Stimulated activated naive CD8-positive, alpha-beta T cell treated with anti-CD3 and anti-CD28 coated beads, Interleukin-15, Interleukin-2, amounts not matched to agents 100 ng/mL and 50 ng/mL, for 24 hours (primary cell): ENCODE data around the gene SEC22A.

Experiments
- H3K27ac Mint-ChIP-seq: one replicate; pipeline ENCODE4 v1.8.0; 2021; ENCODE audit warnings: mild to moderate bottlenecking, mixed read lengths
- H3K27me3 Mint-ChIP-seq: one replicate; pipeline ENCODE4 v1.8.0; 2021; ENCODE audit warnings: mixed read lengths
- H3K36me3 Mint-ChIP-seq: one replicate; pipeline ENCODE4 v1.8.0; 2021; ENCODE audit warnings: low read depth, mixed read lengths
- H3K4me1 Mint-ChIP-seq: one replicate; pipeline ENCODE4 v1.8.0; 2021; ENCODE audit warnings: low read depth, mixed read lengths
- H3K4me3 Mint-ChIP-seq: one replicate; pipeline ENCODE4 v1.8.0; 2021; ENCODE audit warnings: mild to moderate bottlenecking, mixed read lengths
- H3K9me3 Mint-ChIP-seq: one replicate; pipeline ENCODE4 v1.8.0; 2021; ENCODE audit warnings: mixed read lengths

Gene SEC22A

GRCh38 chr3:123267821-123268220 lies 66.1 kb downstream of the SEC22A start:
- no peaks in the 10 kb centered on the region for H3K27me3 Mint-ChIP-seq
- H3K9me3 Mint-ChIP-seq, result peaks cover 9% of the 10 kb centered on the region
- H3K27ac Mint-ChIP-seq, result no peak overlapping the region
- peaks cover 62% of the 10 kb centered on the region for H3K36me3 Mint-ChIP-seq
- no peak overlapping the region for H3K4me3 Mint-ChIP-seq
- H3K4me1 Mint-ChIP-seq, result no peaks in the 10 kb centered on the region

GRCh38 chr3:123270818-123271217 lies 69.1 kb downstream of the SEC22A start:
- H3K4me1 Mint-ChIP-seq, result no peaks in the 10 kb centered on the region
- no peak overlapping the region for H3K27ac Mint-ChIP-seq
- no peaks in the 10 kb centered on the region for H3K27me3 Mint-ChIP-seq
- H3K9me3 Mint-ChIP-seq, result peaks cover 8% of the 10 kb centered on the region
- peaks cover 45% of the 10 kb centered on the region for H3K36me3 Mint-ChIP-seq
- H3K4me3 Mint-ChIP-seq, result no peak overlapping the region

GRCh38 chr3:123271466-123272159 lies 69.9 kb downstream of the SEC22A start:
- no peak overlapping the region for H3K27ac Mint-ChIP-seq
- H3K27me3 Mint-ChIP-seq, result no peaks in the 10 kb centered on the region
- no peaks in the 10 kb centered on the region for H3K4me1 Mint-ChIP-seq
- H3K4me3 Mint-ChIP-seq, result no peak overlapping the region
- H3K36me3 Mint-ChIP-seq, result peaks cover 37% of the 10 kb centered on the region
- peaks cover under 1% of the 10 kb centered on the region for H3K9me3 Mint-ChIP-seq

GRCh38 chr3:123272547-123272946 lies 70.8 kb downstream of the SEC22A start:
- Mint-ChIP-seq H3K27me3 (no peaks in the 10 kb centered on the region), H3K27ac (no peak overlapping the region), H3K4me1 (no peaks in the 10 kb centered on the region), H3K36me3 (peaks cover 28% of the 10 kb centered on the region), H3K9me3 (no peaks in the 10 kb centered on the region), H3K4me3 (no peak overlapping the region)

GRCh38 chr3:123275691-123276090 lies 73.9 kb downstream of the SEC22A start:
- H3K27me3 Mint-ChIP-seq, result no peaks in the 10 kb centered on the region
- peaks cover 12% of the 10 kb centered on the region for H3K36me3 Mint-ChIP-seq
- H3K4me1 Mint-ChIP-seq, result no peaks in the 10 kb centered on the region
- no peaks in the 10 kb centered on the region for H3K9me3 Mint-ChIP-seq
- no peak overlapping the region for H3K27ac Mint-ChIP-seq
- H3K4me3 Mint-ChIP-seq, result no peak overlapping the region

GRCh38 chr3:123276346-123277006 lies 74.7 kb downstream of the SEC22A start:
- no peaks in the 10 kb centered on the region for H3K4me1 Mint-ChIP-seq
- H3K36me3 Mint-ChIP-seq, result peaks cover 11% of the 10 kb centered on the region
- H3K27me3 Mint-ChIP-seq, result no peaks in the 10 kb centered on the region
- H3K4me3 Mint-ChIP-seq, result no peak overlapping the region
- no peaks in the 10 kb centered on the region for H3K9me3 Mint-ChIP-seq
- no peak overlapping the region for H3K27ac Mint-ChIP-seq

GRCh38 chr3:123277106-123277505 lies 75.4 kb downstream of the SEC22A start:
- no peak overlapping the region for H3K27ac Mint-ChIP-seq
- no peaks in the 10 kb centered on the region for H3K27me3 Mint-ChIP-seq
- no peak overlapping the region for H3K4me3 Mint-ChIP-seq
- H3K36me3 Mint-ChIP-seq, result peaks cover 5% of the 10 kb centered on the region
- H3K4me1 Mint-ChIP-seq, result no peaks in the 10 kb centered on the region
- H3K9me3 Mint-ChIP-seq, result no peaks in the 10 kb centered on the region

- no peaks in the 10 kb centered on the region for H3K4me1 Mint-ChIP-seq
Observed at GRCh38 chr3:123278446-123278845, 76.7 kb downstream of the SEC22A start.

GRCh38 chr3:123279121-123279520 lies 77.4 kb downstream of the SEC22A start:
- H3K9me3 Mint-ChIP-seq, result no peaks in the 10 kb centered on the region
- no peaks in the 10 kb centered on the region for H3K4me1 Mint-ChIP-seq
- H3K4me3 Mint-ChIP-seq, result no peak overlapping the region
- no peaks in the 10 kb centered on the region for H3K27me3 Mint-ChIP-seq
- H3K36me3 Mint-ChIP-seq, result no peaks in the 10 kb centered on the region
- H3K27ac Mint-ChIP-seq, result no peak overlapping the region

More at GRCh38 chr3:123278446-123278845, 76.7 kb downstream of the SEC22A start:
- Mint-ChIP-seq H3K27me3 (no peaks in the 10 kb centered on the region), H3K36me3 (no peaks in the 10 kb centered on the region), H3K9me3 (no peaks in the 10 kb centered on the region), H3K27ac (no peak overlapping the region), H3K4me3 (no peak overlapping the region)

- H3K4me3 Mint-ChIP-seq, result no peak overlapping the region
- H3K27me3 Mint-ChIP-seq, result no peaks in the 10 kb centered on the region
- no peaks in the 10 kb centered on the region for H3K4me1 Mint-ChIP-seq
- no peak overlapping the region for H3K27ac Mint-ChIP-seq
- H3K9me3 Mint-ChIP-seq, result no peaks in the 10 kb centered on the region
- no peaks in the 10 kb centered on the region for H3K36me3 Mint-ChIP-seq
Observed at GRCh38 chr3:123281406-123281805, 79.7 kb downstream of the SEC22A start.

GRCh38 chr3:123281929-123282328 lies 80.2 kb downstream of the SEC22A start:
- H3K36me3 Mint-ChIP-seq, result no peaks in the 10 kb centered on the region
- no peak overlapping the region for H3K4me3 Mint-ChIP-seq
- H3K4me1 Mint-ChIP-seq, result no peaks in the 10 kb centered on the region
- H3K27me3 Mint-ChIP-seq, result no peaks in the 10 kb centered on the region
- H3K9me3 Mint-ChIP-seq, result no peaks in the 10 kb centered on the region
- H3K27ac Mint-ChIP-seq, result no peak overlapping the region

GRCh38 chr3:123282461-123282860 lies 80.7 kb downstream of the SEC22A start:
- H3K9me3 Mint-ChIP-seq, result no peaks in the 10 kb centered on the region
- H3K4me1 Mint-ChIP-seq, result no peaks in the 10 kb centered on the region
- H3K27me3 Mint-ChIP-seq, result no peaks in the 10 kb centered on the region
- H3K36me3 Mint-ChIP-seq, result no peaks in the 10 kb centered on the region
- H3K27ac Mint-ChIP-seq, result no peak overlapping the region
- H3K4me3 Mint-ChIP-seq, result no peak overlapping the region

- no peak overlapping the region for H3K27ac Mint-ChIP-seq
- no peaks in the 10 kb centered on the region for H3K27me3 Mint-ChIP-seq
- no peaks in the 10 kb centered on the region for H3K9me3 Mint-ChIP-seq
- no peaks in the 10 kb centered on the region for H3K36me3 Mint-ChIP-seq
- no peak overlapping the region for H3K4me3 Mint-ChIP-seq
- H3K4me1 Mint-ChIP-seq, result no peaks in the 10 kb centered on the region
Observed at GRCh38 chr3:123283074-123283473, 81.3 kb downstream of the SEC22A start.

- Mint-ChIP-seq H3K9me3 (no peaks in the 10 kb centered on the region), H3K27me3 (no peaks in the 10 kb centered on the region), H3K27ac (no peak overlapping the region), H3K36me3 (no peaks in the 10 kb centered on the region), H3K4me1 (no peaks in the 10 kb centered on the region), H3K4me3 (no peak overlapping the region)
Observed at GRCh38 chr3:123283657-123284398, 82.1 kb downstream of the SEC22A start.

GRCh38 chr3:123284399-123285010 lies 82.8 kb downstream of the SEC22A start:
- H3K27me3 Mint-ChIP-seq, result no peaks in the 10 kb centered on the region
- H3K4me3 Mint-ChIP-seq, result no peak overlapping the region
- H3K9me3 Mint-ChIP-seq, result no peaks in the 10 kb centered on the region
- H3K27ac Mint-ChIP-seq, result no peak overlapping the region
- H3K36me3 Mint-ChIP-seq, result no peaks in the 10 kb centered on the region
- no peaks in the 10 kb centered on the region for H3K4me1 Mint-ChIP-seq
